Fibroblast of the aortic adventitia (primary cell): ENCODE data around the gene APPBP2. TPM values are rescaled to one million over a fixed set of nuclear protein-coding genes. Genes with fewer than 3 reads are reported as not detected.

Experiments
- DNase-seq: peaks from one replicate; pipeline ENCODE4 v3.0.0-alpha.2; 2010; ENCODE audit warnings: low read depth
- H3K4me3 ChIP-seq: 2 replicates; pipeline ENCODE4 v1.5.1; 2011; ENCODE audit warnings: low read depth, mild to moderate bottlenecking, control low read depth, low read length, moderate library complexity
- total RNA-seq: library from RNA; depleted of rRNA; stranded (reverse); fragments of >200 nt; gene quantifications from 2 replicates; pipeline ENCODE4 v1.2.3, GENCODE V29; 2012; ENCODE audit warnings: low replicate concordance
- TF ChIP-seq, protein P1 (sequence below): IDR thresholded peaks from 2 replicates; pipeline ENCODE4 v1.5.1; 2011; ENCODE audit warnings: mild to moderate bottlenecking, low read length, control low read depth, inconsistent platforms; ENCODE audit not compliant: insufficient read depth

Gene APPBP2
- total RNA-seq, 1 donor, result 44.6 TPM

DNA sequence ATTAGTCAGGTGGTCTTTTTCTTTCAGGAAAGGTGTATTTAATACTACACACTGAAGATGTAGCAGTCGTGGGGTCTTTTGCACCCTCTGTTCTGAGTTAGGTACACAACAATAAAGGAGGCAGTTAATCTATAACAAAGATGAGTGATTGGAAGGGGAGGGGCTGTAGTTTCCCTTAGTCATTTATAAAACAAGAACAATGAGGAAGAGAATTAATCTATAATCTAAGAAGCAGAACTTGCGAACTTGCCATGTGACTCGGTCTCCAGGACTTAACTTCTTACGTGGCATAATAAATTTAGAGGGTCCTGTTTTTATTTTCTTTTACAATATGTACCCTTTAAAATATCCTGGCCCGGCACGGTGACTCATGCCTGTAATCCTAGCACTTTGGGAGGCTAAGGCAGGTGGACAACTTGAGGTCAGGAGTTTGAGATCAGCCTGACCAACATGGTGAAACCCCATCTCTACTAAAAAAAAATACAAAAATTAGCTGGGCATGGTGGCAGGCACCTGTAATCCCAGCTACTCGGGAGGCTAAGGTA lies 8.6 kb upstream of the APPBP2 start:
- TF ChIP-seq, protein P1, sequence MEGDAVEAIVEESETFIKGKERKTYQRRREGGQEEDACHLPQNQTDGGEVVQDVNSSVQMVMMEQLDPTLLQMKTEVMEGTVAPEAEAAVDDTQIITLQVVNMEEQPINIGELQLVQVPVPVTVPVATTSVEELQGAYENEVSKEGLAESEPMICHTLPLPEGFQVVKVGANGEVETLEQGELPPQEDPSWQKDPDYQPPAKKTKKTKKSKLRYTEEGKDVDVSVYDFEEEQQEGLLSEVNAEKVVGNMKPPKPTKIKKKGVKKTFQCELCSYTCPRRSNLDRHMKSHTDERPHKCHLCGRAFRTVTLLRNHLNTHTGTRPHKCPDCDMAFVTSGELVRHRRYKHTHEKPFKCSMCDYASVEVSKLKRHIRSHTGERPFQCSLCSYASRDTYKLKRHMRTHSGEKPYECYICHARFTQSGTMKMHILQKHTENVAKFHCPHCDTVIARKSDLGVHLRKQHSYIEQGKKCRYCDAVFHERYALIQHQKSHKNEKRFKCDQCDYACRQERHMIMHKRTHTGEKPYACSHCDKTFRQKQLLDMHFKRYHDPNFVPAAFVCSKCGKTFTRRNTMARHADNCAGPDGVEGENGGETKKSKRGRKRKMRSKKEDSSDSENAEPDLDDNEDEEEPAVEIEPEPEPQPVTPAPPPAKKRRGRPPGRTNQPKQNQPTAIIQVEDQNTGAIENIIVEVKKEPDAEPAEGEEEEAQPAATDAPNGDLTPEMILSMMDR, result no peak
- no peak overlapping the region for H3K4me3 ChIP-seq

DNA sequence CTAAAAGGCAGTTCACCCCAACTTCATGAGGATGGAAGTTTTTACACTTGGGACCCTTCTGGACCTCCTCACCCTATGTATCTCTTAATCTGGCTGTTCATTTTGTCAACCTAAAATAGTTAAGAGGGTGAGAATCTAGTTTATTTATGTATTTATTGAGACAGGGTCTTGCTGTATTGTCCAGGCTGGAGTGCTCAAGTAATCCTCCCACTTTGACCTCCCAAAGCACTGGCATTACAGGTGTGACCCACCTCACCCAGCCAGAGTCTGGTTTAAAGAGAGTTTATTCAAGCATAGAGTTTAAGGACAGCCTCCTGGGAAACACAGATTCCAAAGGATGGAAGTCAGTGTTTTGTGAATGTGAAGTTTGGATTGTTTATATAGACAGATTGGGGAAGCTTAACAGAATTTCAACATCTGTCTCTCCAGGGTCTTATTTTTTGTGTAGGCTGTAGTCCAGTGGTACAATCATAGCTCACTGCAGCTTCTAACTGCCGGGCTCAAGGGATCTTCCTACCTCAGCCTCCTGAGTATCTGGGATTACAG lies 8.0 kb upstream of the APPBP2 start:
- TF ChIP-seq, protein P1, result no peak
- H3K4me3 ChIP-seq, result no peak overlapping the region
- DNase-seq, result no peak

More for the DNA sequence above, 8.6 kb upstream of the APPBP2 start:
- DNase-seq, result no peak

DNA sequence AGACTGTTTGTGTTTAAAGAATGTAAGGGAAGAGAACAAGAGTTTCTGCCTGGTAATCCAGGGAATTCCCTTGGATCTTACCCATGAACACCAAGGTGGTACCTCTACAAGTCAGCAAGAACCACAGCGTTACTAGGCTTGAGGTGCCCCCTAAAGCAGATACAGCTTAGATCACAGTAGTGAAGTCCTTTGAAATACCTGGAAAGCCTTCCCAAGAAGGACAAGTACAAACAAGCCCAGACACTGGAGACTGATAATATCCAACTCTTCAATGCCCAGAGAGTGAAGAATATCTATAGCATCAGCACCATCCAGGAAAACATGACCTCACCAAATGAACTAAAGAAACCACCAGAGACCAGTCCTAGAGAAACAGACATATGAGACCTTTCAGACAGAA lies 3.8 kb upstream of the APPBP2 start:
- no peak for DNase-seq
- TF ChIP-seq, protein P1, result no peak
- no peak overlapping the region for H3K4me3 ChIP-seq

DNA sequence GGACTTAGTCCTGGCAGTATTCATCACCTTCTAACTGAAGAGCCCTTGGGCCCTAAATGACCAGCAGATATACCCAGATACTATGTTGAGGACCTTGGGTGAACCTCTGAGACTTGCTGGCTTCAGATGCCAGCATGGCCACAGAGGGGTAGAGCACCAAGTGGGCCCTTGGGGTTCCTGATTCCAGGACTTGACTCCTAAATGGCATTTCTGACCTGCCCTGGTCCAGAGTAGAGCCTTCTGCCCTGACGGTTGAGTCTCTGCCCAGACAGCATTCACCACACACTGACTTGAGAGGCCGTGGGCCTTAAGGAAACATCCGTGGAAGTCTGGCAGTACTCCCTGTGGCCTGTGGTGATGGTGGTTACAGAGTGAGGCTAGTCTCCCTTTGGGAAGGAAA lies 2.8 kb upstream of the APPBP2 start:
- TF ChIP-seq, protein P1, result no peak
- no peak for DNase-seq
- H3K4me3 ChIP-seq, result no peak overlapping the region

DNA sequence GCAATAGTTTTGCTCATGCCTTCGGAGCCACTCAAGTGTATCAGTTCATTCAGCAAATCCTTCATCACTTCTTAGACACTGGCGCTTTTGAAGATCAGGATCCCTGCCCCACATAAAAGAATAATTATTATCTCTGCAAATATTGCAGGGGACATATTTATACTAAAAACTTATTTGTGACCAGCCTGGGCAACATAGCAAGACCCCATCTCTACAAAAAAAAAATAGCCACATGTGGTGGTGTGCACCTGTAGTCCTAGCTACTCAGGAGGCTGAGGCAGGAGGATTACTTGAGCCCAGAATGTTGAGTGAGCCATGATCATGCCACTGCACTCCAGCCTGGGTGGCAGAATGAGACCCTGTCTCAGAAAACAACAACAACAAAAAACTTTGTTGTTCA lies 1.7 kb upstream of the APPBP2 start:
- TF ChIP-seq, protein P1, result no peak
- DNase-seq, result no peak
- no peak overlapping the region for H3K4me3 ChIP-seq

DNA sequence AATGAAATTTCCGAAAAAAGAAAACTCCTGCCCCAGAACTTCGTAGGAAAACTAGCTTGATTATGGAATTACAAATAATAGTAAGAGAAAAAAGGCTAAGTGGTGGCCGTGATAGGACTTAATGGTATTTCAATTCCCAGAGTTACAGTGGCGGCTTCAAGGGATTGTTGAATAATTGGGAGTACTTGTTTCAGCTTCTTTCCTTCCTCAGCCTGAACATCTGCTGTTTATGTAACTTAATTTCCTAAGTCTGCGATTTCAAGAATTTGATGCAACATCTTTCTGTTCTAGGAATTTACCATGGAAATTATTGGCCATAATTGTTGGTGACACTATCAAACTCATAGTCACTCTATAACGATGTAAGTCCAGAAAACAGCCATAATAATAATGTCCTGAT lies 684 bp upstream of the APPBP2 start:
- TF ChIP-seq, protein P1, result no peak
- DNase-seq, result peak; percentile 52
- peak overlapping the region; percentile 100 for H3K4me3 ChIP-seq

DNA sequence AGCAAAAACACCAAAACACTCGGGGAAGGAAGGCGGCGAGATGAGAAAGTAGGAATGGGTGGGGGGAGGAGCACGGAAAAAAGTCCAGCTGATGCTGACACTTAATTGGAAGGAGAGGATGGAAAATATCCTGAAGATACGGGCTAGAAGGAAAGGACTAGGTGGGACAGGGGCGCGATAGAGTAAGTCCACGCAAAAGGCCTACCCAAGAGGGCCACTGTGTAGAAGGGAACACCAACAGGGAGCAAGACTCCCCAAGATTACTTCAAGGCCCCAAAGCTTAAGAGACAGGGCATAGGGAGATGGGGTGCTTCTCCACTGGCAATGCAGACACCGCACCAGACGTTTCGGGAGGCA lies 736 bp downstream of the APPBP2 start:
- peak; percentile 22 for DNase-seq
- H3K4me3 ChIP-seq, result peak overlapping the region; percentile 100
- TF ChIP-seq, protein P1, result no peak
